ENCODE measurements around the gene GPRC5B.

GPRC5B gene

DNA sequence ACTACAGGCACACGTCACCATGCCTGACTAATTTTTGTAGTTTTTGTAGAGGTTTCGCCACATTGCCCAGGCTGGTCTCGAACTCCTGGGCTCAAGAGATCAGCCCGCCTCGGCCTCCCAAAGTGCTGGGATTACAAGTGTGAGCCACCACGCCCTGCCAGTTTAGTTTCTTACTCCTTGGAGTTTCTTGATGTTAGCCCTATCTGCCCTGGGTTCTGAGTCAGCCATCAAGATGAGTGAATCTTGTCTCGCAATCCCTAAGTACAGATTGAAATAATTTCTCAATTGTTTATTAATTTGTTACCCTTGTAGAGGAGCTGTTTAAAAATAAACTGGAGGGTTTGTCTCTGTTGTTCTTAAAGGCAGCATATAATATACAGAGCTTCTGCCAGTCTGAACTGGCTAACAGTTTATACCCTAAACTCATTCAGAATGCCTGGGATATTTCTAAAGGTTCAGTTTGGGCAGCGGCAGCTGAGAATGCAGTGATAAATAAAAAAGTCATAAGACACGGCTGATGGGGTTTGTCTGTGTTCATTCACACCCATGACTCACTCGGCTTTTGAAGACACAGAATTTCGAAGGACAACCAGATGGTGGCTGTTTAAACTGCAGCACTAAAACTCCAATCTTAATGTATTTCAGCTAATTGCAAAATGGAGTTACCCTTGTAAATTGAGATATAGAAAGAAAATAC lies 39.6 kb downstream of the GPRC5B start:
- no peak for DNase-seq (ENCODE audit: low read depth, low spot score)

DNA sequence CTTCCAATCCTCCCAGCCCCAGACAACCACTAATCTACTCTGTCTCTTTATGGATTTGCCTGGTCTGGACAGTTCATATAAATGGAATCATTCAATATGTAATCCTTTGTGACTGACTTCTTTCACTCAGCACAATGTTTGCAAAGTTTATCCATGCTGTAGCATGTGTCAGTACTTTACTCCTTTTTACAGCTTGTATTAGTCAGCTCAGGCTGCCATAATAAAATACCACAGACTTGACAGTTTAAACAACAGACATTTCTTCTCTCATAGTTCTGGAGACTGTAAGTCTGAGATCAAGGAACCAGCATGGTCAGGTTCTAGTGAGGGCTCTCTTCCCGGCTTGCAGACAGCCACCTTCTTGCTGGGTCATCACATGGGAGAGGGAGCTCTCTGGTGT lies 41.3 kb downstream of the GPRC5B start:
- no peak for DNase-seq (ENCODE audit: low read depth, low spot score)

DNA sequence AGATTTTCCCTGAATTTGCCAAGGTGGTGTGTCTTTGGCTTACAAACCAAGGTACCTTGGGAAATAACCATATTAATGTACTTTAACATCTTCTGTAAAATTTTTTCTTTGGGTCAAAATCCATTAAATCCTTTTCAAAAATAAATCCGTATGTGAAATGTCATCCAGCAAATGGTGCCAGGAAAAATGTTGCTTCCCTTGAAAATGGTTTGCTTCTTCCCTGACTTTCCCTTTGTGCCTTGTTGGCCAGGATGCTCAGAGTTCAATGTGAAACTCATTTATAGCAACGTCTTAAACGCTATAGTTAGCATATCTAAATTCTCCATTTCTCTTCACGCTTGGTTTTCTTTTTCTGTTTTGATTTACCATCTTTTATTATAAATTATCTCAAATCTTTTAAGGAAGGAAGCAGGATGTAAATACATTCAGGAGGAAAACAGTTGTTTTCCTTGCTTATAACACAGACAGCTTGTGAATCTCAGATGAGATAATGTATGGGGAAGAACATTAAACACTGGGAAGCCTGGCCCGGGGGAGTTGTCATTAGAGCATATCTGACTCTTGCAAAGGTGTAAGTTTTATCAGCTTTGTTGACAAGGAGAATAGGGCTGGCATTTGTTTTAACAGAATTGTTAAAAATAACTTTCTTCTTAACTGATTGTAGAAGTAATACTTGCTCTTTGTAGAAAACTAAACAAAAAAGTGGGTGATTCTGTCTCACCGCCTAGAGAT lies 42.1 kb downstream of the GPRC5B start:
- no peak for DNase-seq (ENCODE audit: low read depth, low spot score)

DNA sequence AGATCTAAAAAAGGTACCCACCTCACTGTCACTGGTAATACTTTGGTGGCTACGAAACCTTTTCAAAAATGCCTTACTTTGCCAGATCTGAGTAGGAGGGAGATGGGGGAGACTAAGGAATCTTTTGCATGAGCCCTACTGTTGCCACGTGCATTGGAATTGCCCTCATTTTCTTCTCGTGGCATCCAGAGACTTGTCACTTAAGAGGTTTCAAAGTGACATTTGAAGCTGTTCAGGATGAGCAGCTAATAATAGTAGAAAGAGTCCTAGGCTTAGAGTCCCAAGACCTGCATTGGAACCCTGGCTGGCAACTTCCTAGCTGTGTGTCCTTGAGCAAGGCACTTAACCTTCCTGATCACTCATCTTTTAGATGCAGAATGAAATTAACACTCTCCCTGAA lies 43.5 kb downstream of the GPRC5B start:
- no peak for DNase-seq (ENCODE audit: low read depth, low spot score)

DNA sequence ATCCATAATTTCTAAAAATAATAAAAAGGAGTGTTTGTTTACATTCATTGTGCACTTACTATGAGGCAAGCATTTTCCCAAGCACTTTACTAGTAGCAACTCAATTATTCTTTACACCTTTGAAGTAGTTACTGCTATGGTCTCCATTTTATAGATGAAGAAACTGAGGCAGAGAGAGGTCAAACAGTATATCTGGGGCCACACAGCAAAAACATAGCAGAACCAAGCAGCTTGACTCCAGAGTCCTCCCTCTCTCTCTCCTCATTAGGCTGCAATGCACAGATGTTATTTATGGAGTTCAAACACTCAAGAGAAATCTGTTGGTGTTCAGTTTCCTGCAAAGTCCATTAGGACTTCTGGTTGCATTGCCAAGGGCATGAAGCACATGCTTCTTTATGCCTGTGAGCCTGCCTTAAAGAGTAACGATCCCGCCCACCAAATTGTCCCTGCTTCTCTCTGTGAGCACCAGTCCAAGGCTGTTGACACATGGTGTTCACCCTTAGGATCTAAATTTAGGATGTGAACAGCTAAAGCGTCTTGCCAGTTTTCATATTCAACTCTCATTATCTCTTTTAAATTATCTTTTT lies 44.0 kb downstream of the GPRC5B start:
- no peak for DNase-seq (ENCODE audit: low read depth, low spot score)

DNA sequence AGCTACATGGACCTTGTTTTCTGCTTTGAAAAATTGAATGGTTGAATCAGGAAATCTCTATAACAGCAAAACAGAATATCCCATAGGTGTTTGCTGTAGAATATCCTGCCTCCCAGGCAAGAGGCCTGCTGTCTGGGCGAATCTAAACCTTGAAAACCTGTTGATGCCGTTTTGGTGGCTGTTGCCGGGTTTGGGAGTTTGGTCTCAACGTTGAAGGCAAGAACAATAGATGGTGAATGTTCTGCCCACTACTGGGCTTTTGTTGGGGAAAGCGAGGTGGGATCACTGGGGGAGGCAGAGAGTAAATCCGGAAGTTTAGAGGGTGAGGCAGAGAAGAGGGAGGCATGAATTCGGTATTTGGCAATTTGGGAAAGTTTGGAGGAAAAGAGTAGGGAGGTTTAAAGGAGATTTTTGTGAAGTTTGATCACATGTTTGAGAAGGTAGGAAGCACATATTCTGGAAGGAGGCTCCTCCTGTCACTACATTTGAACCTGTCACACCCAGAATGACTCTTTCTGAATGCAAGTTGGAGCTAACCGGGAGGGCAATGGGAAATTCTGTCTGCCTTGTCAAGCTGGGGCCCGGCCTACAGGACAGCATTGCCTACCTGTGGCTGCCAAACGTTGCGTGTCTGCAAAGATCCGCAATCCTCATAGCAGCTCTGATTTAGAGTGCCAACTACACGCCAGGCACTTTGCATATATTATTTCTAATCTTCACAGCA lies 46.5 kb downstream of the GPRC5B start:
- no peak for DNase-seq (ENCODE audit: low read depth, low spot score)

DNA sequence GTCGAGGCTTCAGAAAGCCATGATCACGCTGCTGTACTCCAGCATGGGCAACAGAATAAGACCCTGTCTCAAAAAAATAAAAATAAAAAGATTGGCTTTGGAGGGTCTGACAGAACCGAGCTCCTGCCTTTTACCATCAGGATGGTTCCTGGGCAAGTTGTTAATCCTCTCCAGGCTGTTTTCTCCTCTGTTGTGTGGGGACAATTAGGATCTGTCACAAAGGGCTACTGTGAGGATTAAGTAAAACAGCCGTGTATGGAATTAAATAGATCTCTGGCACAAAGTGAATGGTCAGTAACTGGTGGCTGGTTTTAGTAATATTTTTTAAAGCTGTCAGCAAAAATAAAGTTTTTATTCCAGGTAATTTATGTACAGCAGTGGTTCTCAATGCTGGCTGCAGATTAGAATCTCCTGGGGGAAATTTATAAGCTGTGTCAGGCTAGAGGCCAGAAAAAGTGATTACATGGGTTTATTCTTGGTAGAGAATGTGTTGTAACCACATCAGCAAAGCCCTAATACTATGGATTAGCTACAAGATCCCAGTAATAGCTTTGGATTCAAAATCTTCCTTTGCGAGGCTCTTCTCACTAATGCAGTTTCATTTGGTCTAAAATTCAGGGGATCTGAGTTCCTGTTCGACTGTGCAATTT lies 47.2 kb downstream of the GPRC5B start:
- DNase-seq (ENCODE audit: low read depth, low spot score), result no peak

DNA sequence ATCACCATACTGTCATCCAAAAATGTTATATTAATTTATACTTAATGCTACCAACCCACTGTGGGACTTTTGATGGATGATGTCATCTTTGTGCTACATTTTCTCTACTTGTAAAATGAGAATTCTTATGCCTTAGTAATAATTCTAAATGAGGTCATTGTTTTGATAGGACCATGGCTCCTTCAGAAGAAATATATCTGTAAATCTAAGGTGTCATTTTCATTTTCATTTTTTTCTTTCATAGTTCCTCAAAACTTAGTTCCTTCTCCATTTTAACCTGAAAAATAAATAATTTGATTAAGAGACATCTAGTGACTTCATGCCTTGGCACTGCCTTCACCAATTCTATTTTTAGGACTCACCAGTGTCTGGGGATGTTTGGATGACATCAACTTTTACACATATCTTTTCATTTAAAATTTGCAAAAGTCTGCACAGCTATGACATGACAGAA lies 48.7 kb downstream of the GPRC5B start:
- no peak for DNase-seq (ENCODE audit: low read depth, low spot score)

DNA sequence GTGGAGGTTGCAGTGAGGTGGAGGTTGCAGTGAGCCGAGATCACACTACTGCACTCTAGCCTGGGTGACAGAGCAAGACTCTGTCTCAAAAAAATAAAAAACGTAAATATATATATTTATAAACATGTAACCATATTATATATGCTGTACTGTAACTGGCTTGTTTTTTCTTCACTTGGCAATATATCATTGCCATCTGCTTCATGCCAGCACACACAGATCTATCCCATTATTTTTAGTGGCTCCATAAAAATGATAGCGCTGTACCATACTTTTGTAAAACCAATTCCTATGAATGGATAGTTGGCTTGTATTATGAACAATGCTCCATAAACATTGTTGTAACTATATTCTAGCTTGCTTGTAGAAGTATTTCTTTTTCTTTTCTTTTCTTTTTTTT lies 49.5 kb downstream of the GPRC5B start:
- DNase-seq (ENCODE audit: low read depth, low spot score), result no peak

DNA sequence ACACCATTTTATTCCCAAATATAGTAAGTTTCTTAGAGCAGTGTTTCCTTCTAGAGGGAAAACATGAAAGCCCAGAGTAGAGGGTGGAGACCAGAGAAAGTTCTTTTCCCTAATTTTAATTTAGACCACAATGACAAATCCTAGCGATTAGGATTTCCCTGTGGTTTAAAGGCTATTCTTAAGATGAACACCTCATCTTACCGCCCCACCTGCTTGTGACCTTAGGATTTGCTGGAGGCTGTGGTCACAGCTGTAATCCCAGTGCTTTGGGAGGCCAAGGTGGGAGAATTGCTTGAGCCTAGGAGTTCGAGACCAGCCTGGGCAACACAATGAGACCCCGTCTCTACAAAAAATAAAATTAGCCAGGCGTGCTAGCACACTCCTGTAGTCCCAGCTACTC lies 51.1 kb downstream of the GPRC5B start:
- DNase-seq (ENCODE audit: low read depth, low spot score), result no peak

DNA sequence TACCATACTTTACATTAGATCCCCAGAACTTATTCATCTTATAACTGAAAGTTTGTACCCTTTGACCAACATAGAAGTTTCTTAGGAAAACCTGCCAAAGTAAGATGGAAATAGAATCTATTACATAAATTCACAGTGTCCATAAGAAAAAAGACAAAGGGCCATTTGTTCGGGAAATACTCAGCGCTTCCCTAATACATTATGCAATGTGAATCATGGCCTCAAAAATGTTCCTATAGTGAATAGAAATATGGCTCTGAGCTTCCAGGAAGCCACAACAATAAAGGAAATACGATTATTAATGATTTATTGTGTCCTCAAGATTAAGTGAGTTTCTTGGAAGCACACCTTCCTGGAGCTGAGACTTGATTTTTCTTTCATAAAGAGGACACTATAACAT lies 51.5 kb downstream of the GPRC5B start:
- DNase-seq (ENCODE audit: low read depth, low spot score), result no peak

DNA sequence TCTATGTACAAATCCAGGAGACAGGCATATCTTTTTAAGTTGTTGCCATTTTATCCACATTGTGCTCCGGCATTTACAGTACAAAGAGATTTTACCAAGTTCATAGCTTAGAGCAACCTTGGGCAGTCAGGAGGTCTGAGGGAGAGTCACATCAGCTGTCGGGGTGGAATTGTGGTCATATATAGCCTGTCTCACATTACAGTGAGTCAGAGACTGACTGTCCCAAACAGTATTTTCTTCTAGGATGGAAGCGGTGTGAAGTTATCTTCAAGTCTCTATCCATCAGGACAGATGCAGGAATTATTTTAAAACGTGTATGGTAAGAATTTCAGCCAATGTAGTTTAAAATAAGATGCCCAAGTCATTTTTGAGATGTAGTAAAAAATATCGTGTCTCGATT lies 53.0 kb downstream of the GPRC5B start:
- DNase-seq (ENCODE audit: low read depth, low spot score), result no peak

DNA sequence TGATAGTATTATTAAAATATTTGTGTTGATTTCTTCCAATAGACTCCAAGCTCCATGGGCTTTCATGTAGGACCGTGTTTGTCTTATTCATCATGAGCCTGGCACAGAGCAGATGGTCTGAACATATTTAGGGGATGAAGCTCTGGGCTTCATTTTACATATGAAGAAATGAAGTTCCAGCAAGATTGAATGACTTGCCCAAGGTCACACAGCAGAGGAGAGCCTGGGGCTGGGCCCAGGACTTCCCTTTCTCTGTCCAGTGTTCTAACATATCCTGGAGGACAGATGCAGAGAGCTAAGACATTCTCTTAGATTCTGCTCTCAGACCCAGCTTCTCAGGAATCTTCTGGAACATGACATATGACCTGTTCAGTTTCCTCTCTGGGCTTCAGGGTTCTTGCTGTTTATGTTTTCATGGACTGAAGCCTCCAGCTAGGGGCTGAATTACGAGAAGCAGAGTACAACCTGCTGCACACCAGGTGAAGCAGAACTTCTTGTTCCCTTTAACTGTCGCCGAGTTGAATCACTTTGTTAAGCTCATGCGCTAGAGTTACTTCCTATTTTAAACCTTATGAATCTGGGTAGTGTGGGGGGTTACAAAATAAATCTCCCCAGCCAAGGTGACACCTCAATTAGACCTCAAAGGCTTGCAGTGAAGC lies 53.6 kb downstream of the GPRC5B start:
- no peak for DNase-seq (ENCODE audit: low read depth, low spot score)

DNA sequence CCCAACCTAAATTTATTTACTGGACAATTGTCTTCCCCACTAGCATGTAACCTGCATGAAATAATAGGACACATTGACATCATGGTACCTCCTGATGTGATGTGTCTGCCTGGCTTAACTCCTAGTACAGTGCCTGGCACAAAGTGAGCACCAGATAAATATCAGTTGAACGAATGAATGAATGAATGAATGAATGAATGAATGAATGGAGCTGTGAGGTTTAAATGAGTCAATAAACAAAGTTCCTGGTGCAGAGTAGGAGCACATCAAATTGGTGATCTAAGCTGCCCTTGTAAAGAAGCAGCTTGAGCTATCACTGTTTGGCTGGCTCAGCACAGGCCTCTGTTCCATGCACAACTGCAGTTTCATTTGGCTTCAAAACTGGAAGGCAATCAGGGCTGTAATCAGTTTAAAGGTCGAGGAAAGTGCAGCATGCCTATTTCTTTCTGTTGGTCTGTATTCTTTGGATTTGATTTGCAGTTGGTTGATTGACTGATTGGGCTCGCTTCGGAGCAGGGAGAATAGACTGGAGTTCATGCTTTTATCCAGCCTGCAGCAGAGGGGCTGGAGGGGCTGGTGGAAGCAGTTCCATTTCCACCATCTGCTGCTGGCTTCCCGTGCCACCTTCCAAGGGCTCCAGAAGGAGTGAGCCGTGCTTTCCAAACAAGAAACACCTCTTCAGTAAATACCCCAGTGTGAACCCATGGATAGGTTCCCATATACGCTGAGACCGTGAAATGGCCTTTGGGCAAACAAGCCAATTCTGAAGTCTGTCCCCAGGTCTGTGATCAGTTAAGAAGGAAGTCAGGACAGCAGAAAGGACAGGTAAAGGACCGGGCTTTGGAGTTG lies 54.6 kb downstream of the GPRC5B start:
- no peak for DNase-seq (ENCODE audit: low read depth, low spot score)

DNA sequence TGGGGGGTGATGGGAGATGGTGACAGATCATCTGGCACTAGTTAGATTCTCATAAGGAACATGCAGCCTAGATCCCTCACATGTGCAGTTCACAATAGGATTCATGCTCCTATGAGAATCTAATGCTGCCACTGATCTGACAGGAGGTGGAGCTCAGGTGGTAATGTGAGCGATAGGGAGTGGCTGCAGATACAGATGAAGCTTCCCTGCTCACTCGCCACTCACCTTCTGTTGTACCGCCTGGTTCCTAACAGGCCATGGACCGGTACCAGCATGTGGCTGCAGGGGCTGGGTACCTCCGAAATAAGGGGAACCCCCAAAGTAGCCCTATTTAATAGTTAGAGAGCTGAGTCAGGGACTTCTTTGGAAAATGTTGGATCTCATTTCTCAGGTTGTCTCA lies 60.4 kb downstream of the GPRC5B start:
- no peak for DNase-seq (ENCODE audit: low read depth, low spot score)

DNA sequence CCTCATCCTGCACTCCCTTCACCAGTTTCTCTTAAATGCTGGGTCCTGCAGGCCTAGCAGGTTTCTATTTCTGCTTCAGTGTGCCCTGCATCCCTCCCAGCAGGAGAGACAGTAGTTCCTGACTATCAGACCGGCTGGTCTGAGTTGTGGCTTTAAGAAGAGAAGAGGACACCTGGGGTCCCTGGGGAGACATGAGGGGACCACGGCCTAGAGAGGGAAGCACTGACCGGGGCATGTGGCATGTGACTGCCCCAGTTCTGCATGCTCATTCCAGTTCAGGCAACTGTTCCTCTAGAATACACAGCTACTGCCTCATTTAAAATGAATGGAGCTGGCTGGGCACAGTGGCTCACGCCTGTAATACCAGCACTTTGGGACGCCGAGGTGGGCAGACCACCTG lies 61.3 kb downstream of the GPRC5B start:
- no peak for DNase-seq (ENCODE audit: low read depth, low spot score)

DNA sequence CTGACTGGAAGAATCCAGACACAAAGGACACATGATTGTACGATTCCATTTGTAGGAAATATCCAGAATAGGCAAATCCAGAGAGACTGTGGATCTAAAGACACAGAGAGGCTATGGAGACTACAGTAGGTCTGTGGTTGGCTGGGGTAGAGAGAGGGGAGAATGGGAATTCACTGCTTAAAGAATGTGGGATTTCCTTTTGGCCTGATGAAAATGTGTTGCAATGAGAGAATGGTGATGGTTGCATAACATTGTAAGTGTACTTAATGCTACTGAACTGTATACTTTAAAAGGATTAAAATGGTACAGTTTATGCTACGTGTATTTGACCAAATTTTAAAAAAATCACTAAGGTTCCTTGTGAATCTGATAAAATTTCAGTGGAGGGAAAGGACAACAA lies 62.1 kb downstream of the GPRC5B start:
- DNase-seq (ENCODE audit: low read depth, low spot score), result no peak

DNA sequence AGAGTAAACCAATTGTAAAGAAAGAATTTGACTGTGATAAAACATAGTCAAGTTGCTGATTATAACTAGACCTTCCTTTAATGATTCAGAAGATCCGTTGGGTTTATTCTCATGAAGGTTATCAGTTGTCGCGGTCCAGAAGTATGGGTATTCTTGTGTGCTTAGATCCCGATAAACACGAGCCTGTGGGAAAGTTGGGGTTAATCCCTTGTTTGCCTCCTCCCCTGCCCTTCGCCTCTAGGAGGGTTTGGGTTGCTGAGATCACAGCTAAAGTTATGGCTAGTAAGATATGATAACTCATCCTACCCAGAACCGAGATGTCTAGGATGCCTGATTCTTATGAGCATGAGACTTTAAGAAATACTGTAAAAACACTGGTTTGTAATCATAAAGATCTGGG lies 66.8 kb downstream of the GPRC5B start:
- DNase-seq (ENCODE audit: low read depth, low spot score), result no peak

DNA sequence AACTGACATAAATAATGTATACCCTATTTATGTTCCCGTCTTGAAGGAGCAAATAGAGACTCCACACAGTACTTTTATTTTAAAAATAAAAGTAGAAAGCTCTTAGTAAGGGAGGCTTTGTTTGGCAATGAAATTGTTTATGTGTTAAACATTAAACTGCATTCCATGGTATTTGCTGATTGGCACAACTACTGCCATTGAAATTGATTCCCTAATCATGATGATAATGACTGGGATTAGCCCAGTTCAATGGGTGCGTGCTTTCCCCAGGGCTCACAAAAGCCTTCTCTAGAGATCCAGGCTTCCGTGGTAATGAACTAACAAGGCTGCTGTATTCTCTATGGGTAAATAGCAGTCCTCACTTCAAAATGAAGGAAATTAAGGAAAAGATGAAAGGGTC lies 67.5 kb downstream of the GPRC5B start:
- DNase-seq (ENCODE audit: low read depth, low spot score), result no peak

DNA sequence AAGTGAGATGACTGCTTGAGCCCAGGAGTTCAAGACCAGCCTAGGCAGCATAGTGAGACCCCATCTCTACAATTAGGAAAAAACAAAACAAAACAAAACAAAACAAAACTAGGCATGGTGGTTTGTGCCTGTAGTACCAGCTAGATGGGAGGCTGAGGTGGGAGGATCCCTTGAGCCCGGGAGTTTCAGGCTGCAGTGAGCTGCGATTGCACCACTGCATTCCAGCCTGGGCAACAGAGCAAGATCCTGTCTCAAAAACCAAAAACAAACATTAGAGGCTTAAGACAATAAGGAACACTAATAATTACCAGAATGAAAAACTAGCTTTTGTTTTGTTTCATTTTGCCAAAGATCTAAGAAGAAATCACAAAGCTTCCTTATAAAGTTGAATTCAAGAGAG lies 69.2 kb downstream of the GPRC5B start:
- DNase-seq (ENCODE audit: low read depth, low spot score), result no peak

All from activated naive CD8-positive, alpha-beta T cell treated with anti-CD3 and anti-CD28 coated beads, Interleukin-2, amount 50 U/mL, for 16 hours (primary cell).